H7 (cell line): ENCODE measurements around the gene YIF1A. TPM values are rescaled to one million over a fixed set of nuclear protein-coding genes. Genes with fewer than 3 reads are reported as not detected.

Experiments
- DNase-seq: peaks from one replicate; pipeline ENCODE4 v3.0.0; 2012
- H3K27me3 ChIP-seq: 2 replicates; pipeline ENCODE4 v1.6.0; 2011; ENCODE audit warnings: mild to moderate bottlenecking, low read length; ENCODE audit not compliant: control insufficient read depth, insufficient read depth
- H3K36me3 ChIP-seq: replicated peaks from 2 replicates; pipeline ENCODE4 v1.5.1; 2011; ENCODE audit warnings: low read length; ENCODE audit not compliant: control insufficient read depth, insufficient read depth
- H3K4me3 ChIP-seq: 2 replicates; pipeline ENCODE4 v1.5.1; 2011; ENCODE audit warnings: low read depth, mild to moderate bottlenecking, control low read depth, low read length, moderate library complexity; ENCODE audit not compliant: insufficient read depth
- total RNA-seq: library from RNA; depleted of rRNA; stranded (reverse); fragments of >200 nt; shearing (Covaris generic); gene quantifications from 2 replicates; pipeline ENCODE4 v1.2.3, GENCODE V29; 2014; rRNA removed

Gene YIF1A, protein sequence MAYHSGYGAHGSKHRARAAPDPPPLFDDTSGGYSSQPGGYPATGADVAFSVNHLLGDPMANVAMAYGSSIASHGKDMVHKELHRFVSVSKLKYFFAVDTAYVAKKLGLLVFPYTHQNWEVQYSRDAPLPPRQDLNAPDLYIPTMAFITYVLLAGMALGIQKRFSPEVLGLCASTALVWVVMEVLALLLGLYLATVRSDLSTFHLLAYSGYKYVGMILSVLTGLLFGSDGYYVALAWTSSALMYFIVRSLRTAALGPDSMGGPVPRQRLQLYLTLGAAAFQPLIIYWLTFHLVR
- total RNA-seq, result 117 and 125 TPM in 2 replicates

GRCh38 chr11:66288671-66289547 is at the start of gene YIF1A:
YIF1A (minus strand) TSS chr11:66289143; CDS start chr11:66288985, 158 bp downstream.
- H3K4me3 ChIP-seq, result peak within 1 kb of the TSS; percentile 82
- peaks cover 6% of the 10 kb centered on the region for H3K36me3 ChIP-seq
- H3K27me3 ChIP-seq, result peaks cover 30% of the 10 kb centered on the region
- DNase-seq, result peak; percentile 100

DNA sequence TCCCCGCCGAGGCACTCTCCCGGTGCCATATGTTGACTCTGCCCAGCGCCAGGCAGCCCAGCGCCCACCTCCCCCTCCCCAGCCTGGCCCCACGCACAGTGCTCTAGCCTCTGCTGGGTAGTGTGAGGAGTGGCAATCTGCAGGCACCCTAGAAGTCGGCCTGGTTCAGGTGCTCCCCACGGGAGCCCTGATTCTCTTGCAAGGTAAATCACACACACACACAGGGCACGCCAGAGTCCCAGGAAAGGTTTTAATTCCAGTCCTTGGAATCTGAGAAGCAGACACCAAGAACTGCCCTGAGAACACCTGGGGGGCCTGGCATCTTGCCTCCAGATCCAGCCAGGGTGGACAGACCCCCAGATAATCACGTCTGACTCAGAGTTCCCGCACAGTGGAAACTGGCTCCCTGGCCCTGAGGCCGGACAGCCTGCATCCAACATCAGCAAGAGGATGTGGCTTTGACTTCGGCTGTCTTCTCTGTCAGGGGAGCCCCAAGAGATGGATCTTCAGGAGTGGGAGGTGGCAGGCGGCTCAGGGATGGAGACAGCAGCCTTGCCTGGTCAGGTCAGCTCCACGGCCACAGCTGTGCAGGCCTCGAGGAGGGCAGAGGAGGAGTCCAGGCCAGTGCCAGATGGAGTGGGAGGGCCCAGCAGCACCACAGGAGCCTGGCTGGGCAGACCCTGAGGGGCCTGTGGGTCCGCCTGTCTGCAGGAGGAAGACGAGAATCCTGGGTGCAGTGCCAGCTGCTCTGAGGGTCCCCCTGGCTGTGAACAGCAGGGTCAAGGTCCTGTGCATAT is 48.4 kb upstream of the YIF1A start:
- Histone ChIP-seq H3K36me3 (peaks cover 12% of the 10 kb centered on the region), H3K4me3 (no peak overlapping the region), H3K27me3 (peaks cover 1% of the 10 kb centered on the region; the same call in 1 of the 2 replicates)
- DNase-seq, result no peak

DNA sequence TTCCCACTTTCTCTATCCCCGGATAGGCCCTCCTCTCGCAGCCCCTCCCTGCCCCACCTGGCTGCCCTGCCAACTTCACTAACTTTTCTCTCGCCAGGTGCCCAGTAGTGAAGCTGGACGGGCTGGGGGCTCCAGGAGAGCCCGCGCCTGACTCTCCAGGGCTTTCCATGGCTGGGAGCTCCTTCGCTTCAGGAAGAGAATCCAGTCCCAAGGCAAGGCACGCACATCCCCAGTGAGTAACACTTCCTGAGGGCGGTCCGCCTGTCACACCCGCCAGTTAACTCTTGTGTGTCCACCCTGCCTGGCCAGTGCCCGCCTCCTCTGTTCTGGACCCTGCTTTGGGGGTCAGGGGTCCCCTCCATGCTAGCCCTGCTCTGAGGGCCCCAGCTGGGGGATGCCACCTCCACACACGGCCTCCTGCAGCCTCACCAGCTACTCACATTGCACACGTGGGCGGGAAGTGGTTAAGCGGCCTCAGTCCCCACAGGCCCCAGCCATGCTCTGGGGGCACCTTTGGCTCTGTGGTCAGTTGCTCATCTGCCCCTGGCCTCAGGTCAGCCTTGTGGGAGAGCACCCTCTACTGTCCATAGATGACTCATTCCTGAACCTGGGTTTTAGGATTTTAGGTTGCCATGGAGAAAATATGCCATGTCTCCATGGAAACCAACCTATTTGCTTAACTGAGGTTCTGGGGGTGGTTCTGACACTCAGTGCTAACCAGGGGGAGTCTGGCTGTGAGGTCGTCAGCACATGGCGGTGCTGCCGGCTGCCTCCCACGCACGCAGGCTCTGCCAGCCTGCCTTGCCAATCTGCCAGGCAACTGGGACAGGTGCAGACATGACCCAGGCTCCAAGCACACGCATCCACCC is 47.5 kb upstream of the YIF1A start, which contains the start of gene RIN1:
TSS of gene RIN1 (minus strand) at position 201 of the 869 bp plus-strand sequence. CDS start at position 169, 32 bp downstream.
- DNase-seq, result peak; percentile 95
- peak within 1 kb of the TSS; percentile 53 for H3K4me3 ChIP-seq
- H3K36me3 ChIP-seq, result peaks cover 7% of the 10 kb centered on the region
- H3K27me3 ChIP-seq, result peaks cover 1% of the 10 kb centered on the region; the same call in 1 of the 2 replicates

DNA sequence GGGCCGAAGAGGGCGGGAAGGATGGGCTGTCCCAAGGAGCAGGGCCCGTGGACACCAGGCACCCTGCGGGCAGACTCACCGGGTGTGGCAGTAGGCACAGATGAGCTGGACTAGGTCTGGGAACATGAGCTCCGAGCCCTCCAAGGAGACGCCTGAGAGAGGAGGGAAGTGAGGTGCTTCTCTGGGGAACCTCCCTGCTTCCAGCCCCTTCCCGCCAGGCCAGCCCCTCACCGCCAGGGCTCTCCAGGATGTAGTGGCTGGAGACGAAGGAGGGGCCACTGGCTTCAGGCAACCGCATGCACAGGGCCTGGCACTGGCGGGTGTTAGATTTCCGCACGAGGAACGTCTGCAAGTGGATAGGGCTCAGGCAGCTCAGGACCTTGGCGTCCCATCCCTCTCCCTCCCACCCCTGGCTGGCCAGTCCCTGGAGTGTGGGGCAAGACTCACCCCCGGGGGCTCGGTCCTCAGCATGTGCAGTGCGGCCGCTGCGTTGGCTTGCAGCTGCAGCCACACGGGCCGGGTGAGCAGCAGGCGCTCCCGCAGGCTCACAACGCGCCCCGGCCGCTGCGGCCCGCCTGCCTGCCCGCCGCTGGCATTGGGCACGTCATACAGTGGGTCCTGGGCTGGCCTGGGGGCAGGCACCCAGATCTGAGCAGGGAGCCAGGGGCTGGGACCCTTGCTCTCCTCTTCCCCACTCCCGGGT is 46.7 kb upstream of the YIF1A start:
- peaks cover 1% of the 10 kb centered on the region; the same call in 1 of the 2 replicates for H3K27me3 ChIP-seq
- peak; percentile 90 for DNase-seq
- H3K36me3 ChIP-seq, result peaks cover 4% of the 10 kb centered on the region
- H3K4me3 ChIP-seq, result peak overlapping the region; percentile 53

DNA sequence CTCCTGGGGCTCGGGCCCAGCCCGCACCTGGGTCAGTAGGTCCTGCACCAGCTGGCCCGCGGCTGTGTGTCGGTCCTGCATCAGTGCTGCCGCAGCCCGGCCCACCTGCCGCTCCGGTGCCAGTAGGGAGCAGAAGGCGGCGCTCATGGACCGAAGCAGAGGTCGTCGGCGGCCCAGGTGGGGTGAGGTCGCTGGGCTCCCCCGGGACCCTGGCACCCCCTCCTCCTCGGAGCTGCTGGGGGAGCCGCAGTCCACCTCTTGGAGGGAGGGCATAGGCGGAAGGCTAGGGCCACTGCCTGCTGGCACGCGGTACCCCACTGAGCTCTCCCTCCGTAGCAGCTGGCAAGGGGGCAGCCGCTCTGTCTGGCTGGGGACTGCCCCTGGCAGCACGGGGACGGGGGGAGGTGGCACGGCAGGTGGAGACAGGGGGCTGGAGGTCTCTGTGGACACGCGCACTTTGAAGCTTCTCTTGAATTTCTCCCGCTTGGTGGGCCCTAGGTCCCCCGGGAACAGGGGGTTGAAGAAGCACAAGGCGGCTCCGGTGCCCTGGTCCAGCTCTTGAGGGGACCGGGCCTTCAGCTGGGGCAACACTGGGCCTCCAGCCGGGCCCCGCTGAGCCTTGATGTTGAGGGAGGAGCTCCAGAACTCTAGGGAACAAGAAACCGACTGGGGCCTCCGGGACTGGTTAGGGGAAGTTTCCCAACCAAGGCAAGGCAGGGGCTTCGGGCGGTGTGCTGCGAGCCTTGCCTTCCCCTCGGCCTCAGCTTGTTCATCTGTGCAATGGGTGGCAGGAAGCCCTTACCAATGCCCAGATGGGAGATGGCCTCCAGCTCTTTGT is 45.9 kb upstream of the YIF1A start:
- Histone ChIP-seq H3K27me3 (peaks cover 1% of the 10 kb centered on the region; the same call in 1 of the 2 replicates), H3K36me3 (no peaks in the 10 kb centered on the region; the same call in none of the 2 replicates), H3K4me3 (peak overlapping the region; percentile 53; the same call in 1 of the 2 replicates)
- peak; percentile 70 for DNase-seq

DNA sequence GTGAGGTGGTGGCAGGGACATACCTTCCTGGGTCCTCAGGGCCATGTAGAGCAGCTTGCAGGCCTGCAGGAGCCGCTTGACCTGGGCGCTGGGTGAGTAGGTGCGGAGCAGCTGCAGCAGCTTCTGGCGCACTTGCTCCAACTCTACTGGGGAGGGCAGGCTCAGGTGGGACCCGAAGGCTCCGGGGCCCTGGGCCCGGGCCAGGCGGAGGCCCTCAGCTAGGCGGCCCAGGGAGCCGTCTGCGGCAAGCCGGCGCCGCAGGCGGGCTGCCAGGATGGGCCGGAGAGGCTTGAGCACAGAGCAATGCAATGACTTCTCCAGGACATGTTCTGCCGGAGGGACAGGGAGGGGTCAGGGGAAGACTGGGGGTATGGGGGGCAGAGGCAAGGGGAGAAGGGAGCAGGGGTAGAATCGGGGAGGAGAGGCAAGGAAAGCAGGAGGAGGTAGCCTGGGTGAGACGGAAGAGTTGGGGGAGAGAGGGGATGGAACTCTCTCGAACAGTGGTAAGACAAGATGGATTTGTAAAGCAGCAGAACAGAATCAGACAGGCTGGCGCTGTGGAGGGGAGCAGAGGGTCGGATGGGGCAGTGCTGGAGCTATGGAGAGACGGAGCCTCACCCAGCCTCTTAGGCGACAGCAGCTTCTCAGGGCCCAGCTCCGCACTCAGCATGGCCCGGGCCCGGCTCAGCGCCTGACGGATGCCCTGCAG is 45.1 kb upstream of the YIF1A start:
- peak; percentile 67 for DNase-seq
- H3K36me3 ChIP-seq, result no peaks in the 10 kb centered on the region; the same call in 1 of the 2 replicates
- peaks cover 1% of the 10 kb centered on the region; the same call in 1 of the 2 replicates for H3K27me3 ChIP-seq
- H3K4me3 ChIP-seq, result no peak overlapping the region

DNA sequence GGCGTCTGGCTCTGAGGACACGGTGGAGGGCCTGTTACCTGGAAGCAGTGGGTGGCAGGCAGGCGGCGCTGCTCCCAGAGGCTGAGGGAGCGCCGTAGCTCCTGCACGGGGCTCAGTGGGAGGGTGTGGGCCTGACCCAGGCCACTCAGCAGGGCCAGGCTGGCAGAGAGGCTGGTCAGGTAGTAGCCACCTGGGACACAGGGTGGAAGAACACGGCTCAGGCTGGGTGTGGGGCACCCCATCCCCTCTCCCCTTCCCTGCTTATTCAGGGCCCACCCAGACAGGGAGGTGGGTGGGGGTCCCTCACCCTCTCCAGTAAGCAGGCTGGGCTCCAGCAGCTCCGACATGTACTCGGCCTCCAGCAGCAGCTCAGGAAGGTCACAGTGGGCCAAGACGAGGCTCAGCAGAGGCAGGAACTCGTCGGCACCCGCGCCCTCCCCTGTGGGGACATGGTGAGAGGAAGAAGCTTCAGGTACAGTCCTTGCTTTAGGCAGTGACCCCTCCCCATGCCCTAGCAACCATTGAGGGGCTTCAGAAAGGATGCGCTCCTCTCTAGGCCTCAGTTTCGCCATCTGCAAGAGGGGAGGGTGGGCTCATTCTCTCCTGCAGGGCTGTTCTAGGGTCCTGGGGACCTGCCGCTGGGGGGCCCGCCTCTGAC is 44.4 kb upstream of the YIF1A start:
- H3K4me3 ChIP-seq, result no peak overlapping the region
- peaks cover 1% of the 10 kb centered on the region; the same call in 1 of the 2 replicates for H3K27me3 ChIP-seq
- no peaks in the 10 kb centered on the region; the same call in 1 of the 2 replicates for H3K36me3 ChIP-seq
- DNase-seq, result peak; percentile 58

- DNase-seq, result peak; percentile 51
- no peak overlapping the region for H3K4me3 ChIP-seq
- H3K36me3 ChIP-seq, result no peaks in the 10 kb centered on the region; the same call in 1 of the 2 replicates
- peaks cover 1% of the 10 kb centered on the region; the same call in 1 of the 2 replicates for H3K27me3 ChIP-seq
These were observed 43.7 kb upstream of the YIF1A start for GRCh38 chr11:66332371-66333219.

DNA sequence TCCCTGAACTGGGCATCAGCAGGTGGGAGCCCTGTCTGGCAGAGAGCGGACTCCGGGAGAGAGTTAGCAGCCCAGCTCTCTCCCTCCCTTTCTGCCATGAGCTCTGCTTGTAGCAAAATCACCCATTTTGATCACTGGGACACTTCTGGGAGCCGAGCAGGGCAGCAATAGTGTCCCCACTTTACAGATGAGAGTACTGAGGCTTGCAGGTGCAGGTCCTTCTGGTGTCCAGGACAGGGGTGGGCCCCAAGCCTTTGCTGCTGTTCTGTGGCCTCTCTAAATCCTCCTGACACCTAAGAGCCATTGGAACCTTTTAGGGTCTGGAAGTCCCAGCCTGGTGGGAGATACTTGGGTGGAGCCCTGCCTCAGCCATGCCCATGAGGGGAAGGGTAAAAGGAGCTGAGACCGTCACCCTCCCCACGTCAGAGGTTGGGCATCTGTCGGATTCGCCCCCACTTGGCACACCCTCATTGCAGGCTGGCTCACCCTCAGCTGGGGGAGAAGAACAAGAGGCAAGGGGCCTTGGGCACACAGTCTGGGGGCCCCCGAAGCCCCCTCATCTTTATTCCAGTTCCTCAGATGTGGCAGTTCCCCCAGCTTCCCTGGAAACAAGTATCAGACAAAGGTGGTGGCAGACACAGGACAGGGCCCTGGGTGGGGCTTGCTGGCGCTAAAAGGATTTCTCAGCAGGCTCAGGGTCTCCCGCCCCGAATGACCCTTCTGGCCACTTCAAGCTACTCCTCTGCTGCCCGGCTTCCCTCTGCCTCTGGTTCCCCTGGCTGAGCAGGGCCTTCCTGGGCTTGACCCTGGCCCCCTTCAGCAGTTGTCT is 42.8 kb upstream of the YIF1A start:
- DNase-seq, result peak; percentile 36
- Histone ChIP-seq H3K36me3 (no peaks in the 10 kb centered on the region; the same call in 1 of the 2 replicates), H3K4me3 (no peak overlapping the region)

GRCh38 chr11:66330931-66331330 is 42.0 kb upstream of the YIF1A start:
- DNase-seq, result peak; percentile 50
- Histone ChIP-seq H3K36me3 (no peaks in the 10 kb centered on the region; the same call in 1 of the 2 replicates), H3K27me3 (peaks cover 1% of the 10 kb centered on the region; the same call in 1 of the 2 replicates), H3K4me3 (no peak overlapping the region)

More for the DNA sequence above, 42.8 kb upstream of the YIF1A start:
- H3K27me3 ChIP-seq, result peaks cover 1% of the 10 kb centered on the region; the same call in 1 of the 2 replicates
